Loucy (cell line): ENCODE data around the gene ARF5.

ENCODE experiments used
- H2AFZ ChIP-seq: fragments of 200-600 bp; sonication (generic); 2 replicates; pipeline ENCODE4 v1.6.0; 2016; ENCODE audit warnings: antibody characterized with exemption, mild to moderate bottlenecking, low read length, moderate library complexity
- H3F3A ChIP-seq: fragments of 200-600 bp; 2 replicates; pipeline ENCODE4 v1.6.0; 2016; ENCODE audit warnings: antibody characterized with exemption, low read depth, mild to moderate bottlenecking
- H3K27me3 ChIP-seq: fragments of 200-600 bp; sonication (generic); 2 replicates; pipeline ENCODE4 v1.6.1; 2014; ENCODE audit warnings: low read length, mild to moderate bottlenecking; ENCODE audit not compliant: insufficient read depth, poor library complexity, severe bottlenecking
- H3K36me3 ChIP-seq: fragments of 200-600 bp; sonication (generic); 2 replicates; pipeline ENCODE4 v1.6.1; 2016; ENCODE audit warnings: low read length; ENCODE audit not compliant: insufficient read depth
- H3K4me1 ChIP-seq: fragments of 200-600 bp; sonication (generic); 2 replicates; pipeline ENCODE4 v1.5.1; 2014; ENCODE audit warnings: low read length, mild to moderate bottlenecking; ENCODE audit not compliant: insufficient read depth, poor library complexity, severe bottlenecking
- H3K4me2 ChIP-seq: fragments of 200-600 bp; sonication (generic); 2 replicates; pipeline ENCODE4 v1.6.0; 2014; ENCODE audit warnings: antibody characterized with exemption, low read length, low read depth, mild to moderate bottlenecking; ENCODE audit not compliant: poor library complexity, severe bottlenecking
- H3K4me3 ChIP-seq: fragments of 200-600 bp; sonication (generic); 2 replicates; pipeline ENCODE4 v1.5.1; 2014; ENCODE audit warnings: low read length, mild to moderate bottlenecking, mixed read lengths; ENCODE audit not compliant: poor library complexity, severe bottlenecking
- H3K79me2 ChIP-seq: fragments of 200-600 bp; sonication (generic); 2 replicates; pipeline ENCODE4 v1.6.1; 2014; ENCODE audit warnings: low read length; ENCODE audit not compliant: insufficient read depth
- H3K9ac ChIP-seq: fragments of 200-600 bp; sonication (generic); 2 replicates; pipeline ENCODE4 v1.6.0; 2014; ENCODE audit warnings: mild to moderate bottlenecking, low read depth, low read length, moderate library complexity; ENCODE audit not compliant: poor library complexity, severe bottlenecking
- H3K9me2 ChIP-seq: fragments of 200-600 bp; sonication (generic); replicated peaks from 2 replicates; pipeline ENCODE4 v1.6.1; 2016; ENCODE audit warnings: low read depth, low read length, mixed read lengths
- H3K9me3 ChIP-seq: fragments of 200-600 bp; sonication (generic); 2 replicates; pipeline ENCODE4 v1.6.1; 2014; ENCODE audit warnings: mild to moderate bottlenecking, antibody characterized with exemption, low read length, low read depth; ENCODE audit not compliant: insufficient read depth
- H4K20me1 ChIP-seq: fragments of 200-600 bp; sonication (generic); 2 replicates; pipeline ENCODE4 v1.6.0; 2014; ENCODE audit warnings: antibody characterized with exemption, low read length, mild to moderate bottlenecking; ENCODE audit not compliant: insufficient read depth, poor library complexity, severe bottlenecking
- CTCF ChIP-seq: fragments of 200-600 bp; sonication (generic); conservative IDR thresholded peaks from 2 replicates; pipeline ENCODE4 v1.5.1; 2014; ENCODE audit warnings: mild to moderate bottlenecking, antibody characterized with exemption, low read length
- EZH2phosphoT487 ChIP-seq: fragments of 200-600 bp; IDR thresholded peaks from 2 replicates; pipeline ENCODE4 v1.6.1; 2018; ENCODE audit warnings: antibody characterized with exemption, mild to moderate bottlenecking, moderate library complexity, borderline replicate concordance

Gene ARF5

GRCh38 chr7:127618775-127619174 is 30.6 kb downstream of the ARF5 start:
- H3K79me2 ChIP-seq: no peaks in the 10 kb centered on the region
- no peaks in the 10 kb centered on the region for H3K9me3 ChIP-seq
- H4K20me1 ChIP-seq: no peaks in the 10 kb centered on the region
- H2AFZ ChIP-seq: no peak overlapping the region
- H3K9me2 ChIP-seq: no peaks in the 10 kb centered on the region
- H3K4me1 ChIP-seq: no peaks in the 10 kb centered on the region
- no peak overlapping the region for H3K9ac ChIP-seq
- TF ChIP-seq CTCF: no peak
- no peak for TF ChIP-seq EZH2phosphoT487
- no peak overlapping the region for H3K4me2 ChIP-seq
- H3K36me3 ChIP-seq: no peaks in the 10 kb centered on the region
- no peaks in the 10 kb centered on the region for H3F3A ChIP-seq
- H3K4me3 ChIP-seq: no peak overlapping the region
- H3K27me3 ChIP-seq: peaks cover 29% of the 10 kb centered on the region

GRCh38 chr7:127619681-127620405 is 31.6 kb downstream of the ARF5 start:
- no peak overlapping the region for H2AFZ ChIP-seq
- no peak overlapping the region for H3K9ac ChIP-seq
- no peaks in the 10 kb centered on the region for H4K20me1 ChIP-seq
- H3K4me1 ChIP-seq: no peaks in the 10 kb centered on the region
- no peaks in the 10 kb centered on the region for H3K9me3 ChIP-seq
- no peaks in the 10 kb centered on the region for H3K9me2 ChIP-seq
- no peaks in the 10 kb centered on the region for H3F3A ChIP-seq
- H3K79me2 ChIP-seq: no peaks in the 10 kb centered on the region
- H3K4me2 ChIP-seq: no peak overlapping the region
- peaks cover 29% of the 10 kb centered on the region for H3K27me3 ChIP-seq
- no peak for TF ChIP-seq CTCF
- no peak for TF ChIP-seq EZH2phosphoT487
- H3K36me3 ChIP-seq: no peaks in the 10 kb centered on the region
- H3K4me3 ChIP-seq: no peak overlapping the region

- Histone ChIP-seq H3K9me3 (no peaks in the 10 kb centered on the region), H3K4me2 (no peak overlapping the region), H3F3A (no peaks in the 10 kb centered on the region), H3K79me2 (no peaks in the 10 kb centered on the region), H3K9me2 (no peaks in the 10 kb centered on the region), H3K27me3 (peaks cover 29% of the 10 kb centered on the region), H3K4me3 (no peak overlapping the region), H3K9ac (no peak overlapping the region), H2AFZ (no peak overlapping the region), H3K4me1 (no peaks in the 10 kb centered on the region), H4K20me1 (no peaks in the 10 kb centered on the region), H3K36me3 (no peaks in the 10 kb centered on the region)
- no peak for TF ChIP-seq EZH2phosphoT487
- no peak for TF ChIP-seq CTCF
Measured at GRCh38 chr7:127620406-127621233, 32.4 kb downstream of the ARF5 start.
